Mesendoderm (in vitro differentiated cells): ENCODE results near the gene NPDC1.

ENCODE experiments used
- DNase-seq: peaks from one replicate; pipeline ENCODE4 v3.0.0; 2013
- H2AK5ac ChIP-seq: 2 replicates; pipeline ENCODE4 v1.6.1; 2013; ENCODE audit warnings: low read length, inconsistent platforms
- H2BK120ac ChIP-seq: 2 replicates; pipeline ENCODE4 v1.6.1; 2013; ENCODE audit warnings: low read depth, mild to moderate bottlenecking, low read length, moderate library complexity, mixed read lengths
- H2BK15ac ChIP-seq: replicated peaks from 2 replicates; pipeline ENCODE4 v1.6.1; 2013; ENCODE audit warnings: low read depth, mild to moderate bottlenecking, moderate library complexity
- H2BK5ac ChIP-seq: 2 replicates; pipeline ENCODE4 v1.6.1; 2013; ENCODE audit warnings: low read length, inconsistent platforms
- H3K18ac ChIP-seq: 2 replicates; pipeline ENCODE4 v1.6.1; 2013; ENCODE audit warnings: mild to moderate bottlenecking, low read length, mixed read lengths
- H3K23ac ChIP-seq: one replicate; pipeline ENCODE4 v1.6.1; 2013; ENCODE audit warnings: low read length
- H3K27ac ChIP-seq: 2 replicates; pipeline ENCODE4 v1.5.1; 2013; ENCODE audit warnings: low read depth, mild to moderate bottlenecking, inconsistent platforms, low read length, moderate library complexity
- H3K27me3 ChIP-seq: 2 replicates; pipeline ENCODE4 v1.6.1; 2013; ENCODE audit warnings: low read length, control low read depth, mild to moderate bottlenecking, inconsistent platforms; ENCODE audit not compliant: insufficient read depth, poor library complexity
- H3K36me3 ChIP-seq: 2 replicates; pipeline ENCODE4 v1.6.1; 2013; ENCODE audit warnings: low read length, inconsistent platforms; ENCODE audit not compliant: control insufficient read depth, insufficient read depth
- H3K4ac ChIP-seq: one replicate; pipeline ENCODE4 v1.6.1; 2013; ENCODE audit warnings: low read depth, mild to moderate bottlenecking, low read length, moderate library complexity
- H3K4me1 ChIP-seq: 2 replicates; pipeline ENCODE4 v1.6.1; 2013; ENCODE audit warnings: low read depth, low read length, inconsistent platforms; ENCODE audit not compliant: control insufficient read depth
- H3K4me2 ChIP-seq: 2 replicates; pipeline ENCODE4 v1.6.1; 2013; ENCODE audit warnings: low read length
- H3K4me3 ChIP-seq: 2 replicates; pipeline ENCODE4 v1.5.1; 2013; ENCODE audit warnings: mild to moderate bottlenecking, low read length
- H3K56ac ChIP-seq: one replicate; pipeline ENCODE4 v1.6.1; 2013; ENCODE audit warnings: low read length
- H3K79me1 ChIP-seq: 2 replicates; pipeline ENCODE4 v1.6.1; 2013; ENCODE audit warnings: low read length, inconsistent platforms
- H3K79me2 ChIP-seq: 2 replicates; pipeline ENCODE4 v1.6.1; 2013; ENCODE audit warnings: mild to moderate bottlenecking, low read length; ENCODE audit not compliant: control insufficient read depth, insufficient read depth
- H3K9ac ChIP-seq: 2 replicates; pipeline ENCODE4 v1.6.1; 2013; ENCODE audit warnings: low read length, inconsistent platforms
- H4K5ac ChIP-seq: one replicate; pipeline ENCODE4 v1.6.1; 2013; ENCODE audit warnings: low read length
- H4K8ac ChIP-seq: one replicate; pipeline ENCODE4 v1.6.1; 2013; ENCODE audit warnings: low read depth, mild to moderate bottlenecking, control low read depth, low read length, moderate library complexity
- WGBS: extraction: QIAGEN DNeasy Blood & Tissue Kit; methylation state at CpG from one replicate; pipeline ENCODE4 v1.1.7; 2013; ENCODE audit warnings: low lambda C conversion rate, missing lambda C conversion rate; ENCODE audit not compliant: insufficient coverage; ENCODE audit errors: extremely low coverage; 5-methylcytosine and 5-hydroxymethylcytosine counted together

Gene NPDC1

DNA sequence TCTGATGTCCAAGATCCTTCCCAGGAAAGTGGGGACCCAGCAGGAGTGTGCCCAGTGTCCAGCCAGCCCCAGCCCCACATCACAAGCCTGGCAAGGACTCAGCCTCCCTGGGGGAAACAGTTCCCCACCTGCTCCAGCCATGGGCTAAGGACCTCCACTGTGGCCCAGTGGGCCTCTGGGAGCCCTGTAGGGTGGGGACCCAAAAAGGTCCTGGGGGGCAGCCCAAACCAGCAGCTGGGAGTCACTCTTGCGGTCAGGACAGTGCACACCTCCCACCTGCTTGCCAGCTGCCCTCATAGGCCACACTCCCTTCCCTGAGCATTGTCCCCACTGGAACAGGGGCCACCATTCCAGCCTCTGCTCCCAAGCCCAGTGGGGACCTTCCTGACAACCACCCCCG, 19.6 kb downstream of the NPDC1 start:
- H3K18ac ChIP-seq, result no peak overlapping the region
- no peak overlapping the region for H2BK15ac ChIP-seq
- H3K9ac ChIP-seq, result no peak overlapping the region
- H4K5ac ChIP-seq, result no peak overlapping the region
- H3K23ac ChIP-seq, result no peak overlapping the region
- H3K27me3 ChIP-seq, result no peaks in the 10 kb centered on the region
- no peak overlapping the region for H3K56ac ChIP-seq
- WGBS, result no CpG with 5 or more reads among the region's 2 CpGs
- H2BK120ac ChIP-seq, result no peak overlapping the region
- no peaks in the 10 kb centered on the region for H3K79me2 ChIP-seq
- no peak overlapping the region for H3K4ac ChIP-seq
- no peak overlapping the region for H2AK5ac ChIP-seq
- H3K4me3 ChIP-seq, result no peak overlapping the region
- H3K79me1 ChIP-seq, result no peaks in the 10 kb centered on the region
- H3K4me1 ChIP-seq, result no peaks in the 10 kb centered on the region
- H3K4me2 ChIP-seq, result no peak overlapping the region
- H3K27ac ChIP-seq, result no peak overlapping the region
- no peak overlapping the region for H4K8ac ChIP-seq
- H3K36me3 ChIP-seq, result no peaks in the 10 kb centered on the region
- DNase-seq, result no peak
- no peak overlapping the region for H2BK5ac ChIP-seq

GRCh38 chr9:137025517-137025966, 20.4 kb downstream of the NPDC1 start:
- no CpG with 5 or more reads among the region's 21 CpGs for WGBS

GRCh38 chr9:137023583-137023991, 22.4 kb downstream of the NPDC1 start:
- H3K18ac ChIP-seq, result no peak overlapping the region
- H3K36me3 ChIP-seq, result no peaks in the 10 kb centered on the region
- H2BK120ac ChIP-seq, result no peak overlapping the region
- no peaks in the 10 kb centered on the region for H3K27me3 ChIP-seq
- H4K8ac ChIP-seq, result no peak overlapping the region
- H3K23ac ChIP-seq, result no peak overlapping the region
- no peaks in the 10 kb centered on the region for H3K79me2 ChIP-seq
- no peak overlapping the region for H3K4ac ChIP-seq
- DNase-seq, result no peak
- no peak overlapping the region for H3K27ac ChIP-seq
- no peak overlapping the region for H3K4me3 ChIP-seq
- no peaks in the 10 kb centered on the region for H3K4me1 ChIP-seq
- no peak overlapping the region for H3K4me2 ChIP-seq
- no peak overlapping the region for H3K56ac ChIP-seq
- H2AK5ac ChIP-seq, result no peak overlapping the region
- no peak overlapping the region for H4K5ac ChIP-seq
- no peaks in the 10 kb centered on the region for H3K79me1 ChIP-seq
- no peak overlapping the region for H2BK15ac ChIP-seq
- H3K9ac ChIP-seq, result no peak overlapping the region
- WGBS, result no CpG with 5 or more reads among the region's 15 CpGs
- no peak overlapping the region for H2BK5ac ChIP-seq

More at GRCh38 chr9:137025517-137025966, 20.4 kb downstream of the NPDC1 start:
- no peak overlapping the region for H3K18ac ChIP-seq
- no peak overlapping the region for H2BK5ac ChIP-seq
- H3K27ac ChIP-seq, result no peak overlapping the region
- H3K4me3 ChIP-seq, result no peak overlapping the region
- no peaks in the 10 kb centered on the region for H3K79me2 ChIP-seq
- no peak for DNase-seq
- no peaks in the 10 kb centered on the region for H3K79me1 ChIP-seq
- H3K27me3 ChIP-seq, result no peaks in the 10 kb centered on the region
- no peak overlapping the region for H4K5ac ChIP-seq
- H3K9ac ChIP-seq, result no peak overlapping the region
- no peak overlapping the region for H3K4me2 ChIP-seq
- H3K56ac ChIP-seq, result no peak overlapping the region
- no peak overlapping the region for H3K23ac ChIP-seq
- no peaks in the 10 kb centered on the region for H3K4me1 ChIP-seq
- no peak overlapping the region for H3K4ac ChIP-seq
- no peak overlapping the region for H2AK5ac ChIP-seq
- no peaks in the 10 kb centered on the region for H3K36me3 ChIP-seq
- no peak overlapping the region for H2BK120ac ChIP-seq
- no peak overlapping the region for H2BK15ac ChIP-seq
- H4K8ac ChIP-seq, result no peak overlapping the region

GRCh38 chr9:137023157-137023556, 22.8 kb downstream of the NPDC1 start:
- no peak overlapping the region for H3K23ac ChIP-seq
- no peak overlapping the region for H3K4ac ChIP-seq
- H3K18ac ChIP-seq, result no peak overlapping the region
- H2BK120ac ChIP-seq, result no peak overlapping the region
- H3K27me3 ChIP-seq, result no peaks in the 10 kb centered on the region
- H2BK15ac ChIP-seq, result no peak overlapping the region
- H4K5ac ChIP-seq, result no peak overlapping the region
- no peak overlapping the region for H3K27ac ChIP-seq
- H2AK5ac ChIP-seq, result no peak overlapping the region
- DNase-seq, result no peak
- H4K8ac ChIP-seq, result no peak overlapping the region
- H3K4me3 ChIP-seq, result no peak overlapping the region
- H3K9ac ChIP-seq, result no peak overlapping the region
- H3K4me2 ChIP-seq, result no peak overlapping the region
- WGBS, result no CpG with 5 or more reads among the region's 7 CpGs
- H3K79me1 ChIP-seq, result no peaks in the 10 kb centered on the region
- no peak overlapping the region for H3K56ac ChIP-seq
- H3K36me3 ChIP-seq, result no peaks in the 10 kb centered on the region
- no peak overlapping the region for H2BK5ac ChIP-seq
- no peaks in the 10 kb centered on the region for H3K79me2 ChIP-seq
- H3K4me1 ChIP-seq, result no peaks in the 10 kb centered on the region

- Histone ChIP-seq H3K27me3 (no peaks in the 10 kb centered on the region), H3K4me2 (no peak overlapping the region), H3K9ac (no peak overlapping the region), H3K56ac (no peak overlapping the region), H3K79me2 (no peaks in the 10 kb centered on the region), H3K4me1 (no peaks in the 10 kb centered on the region), H3K23ac (no peak overlapping the region), H2AK5ac (no peak overlapping the region), H3K79me1 (no peaks in the 10 kb centered on the region), H3K27ac (no peak overlapping the region), H3K4ac (no peak overlapping the region), H2BK5ac (no peak overlapping the region), H3K36me3 (no peaks in the 10 kb centered on the region), H2BK15ac (no peak overlapping the region), H2BK120ac (no peak overlapping the region), H4K8ac (no peak overlapping the region), H4K5ac (no peak overlapping the region), H3K18ac (no peak overlapping the region), H3K4me3 (no peak overlapping the region)
- no peak for DNase-seq
- no CpG with 5 or more reads among the region's 23 CpGs for WGBS
Measured at GRCh38 chr9:137022662-137023008, 23.3 kb downstream of the NPDC1 start.

- Histone ChIP-seq H3K4me3 (no peak overlapping the region), H3K4me1 (no peaks in the 10 kb centered on the region), H3K36me3 (no peaks in the 10 kb centered on the region), H3K79me2 (no peaks in the 10 kb centered on the region), H2AK5ac (no peak overlapping the region), H3K4me2 (no peak overlapping the region), H2BK120ac (no peak overlapping the region), H4K8ac (no peak overlapping the region), H2BK15ac (no peak overlapping the region), H2BK5ac (no peak overlapping the region), H3K18ac (no peak overlapping the region), H3K79me1 (no peaks in the 10 kb centered on the region), H3K4ac (no peak overlapping the region), H3K27me3 (no peaks in the 10 kb centered on the region), H3K27ac (no peak overlapping the region), H3K56ac (no peak overlapping the region), H4K5ac (no peak overlapping the region), H3K9ac (no peak overlapping the region), H3K23ac (no peak overlapping the region)
- no CpG with 5 or more reads among the region's 30 CpGs for WGBS
- DNase-seq, result peak; percentile 93
Measured at GRCh38 chr9:137021979-137022661, 23.9 kb downstream of the NPDC1 start.
